Measurements from ENCODE around the gene NABP1. TPM values are rescaled to one million over a fixed set of nuclear protein-coding genes. Genes with fewer than 3 reads are reported as not detected.

Gene NABP1
- total RNA-seq, 4 donors from 2014 or later: 58.3 to 318 (median 104) TPM

DNA sequence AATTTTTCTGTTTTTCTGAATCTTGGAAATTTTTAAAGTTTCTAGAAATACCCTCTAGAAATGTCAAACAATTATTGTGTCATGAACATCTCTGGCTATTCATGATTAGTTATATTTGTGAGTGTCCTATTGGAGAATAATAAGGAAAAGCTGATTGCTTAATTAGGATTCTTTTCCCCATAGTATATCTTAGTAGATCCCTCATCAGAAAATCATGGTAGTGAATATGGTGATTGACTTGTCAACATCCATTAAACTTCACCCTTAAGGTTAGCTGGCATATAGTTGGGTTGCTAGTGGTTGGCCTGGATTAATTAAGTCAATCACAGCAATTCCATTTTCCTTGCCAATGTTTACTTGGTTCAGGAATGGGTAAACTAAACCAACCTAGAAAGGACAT is 18.7 kb upstream of the NABP1 start:
- ATAC-seq (ENCODE audit: low FRiP score): no peak
- DNase-seq (ENCODE audit: low spot score): no peak
- TF ChIP-seq, protein P1, sequence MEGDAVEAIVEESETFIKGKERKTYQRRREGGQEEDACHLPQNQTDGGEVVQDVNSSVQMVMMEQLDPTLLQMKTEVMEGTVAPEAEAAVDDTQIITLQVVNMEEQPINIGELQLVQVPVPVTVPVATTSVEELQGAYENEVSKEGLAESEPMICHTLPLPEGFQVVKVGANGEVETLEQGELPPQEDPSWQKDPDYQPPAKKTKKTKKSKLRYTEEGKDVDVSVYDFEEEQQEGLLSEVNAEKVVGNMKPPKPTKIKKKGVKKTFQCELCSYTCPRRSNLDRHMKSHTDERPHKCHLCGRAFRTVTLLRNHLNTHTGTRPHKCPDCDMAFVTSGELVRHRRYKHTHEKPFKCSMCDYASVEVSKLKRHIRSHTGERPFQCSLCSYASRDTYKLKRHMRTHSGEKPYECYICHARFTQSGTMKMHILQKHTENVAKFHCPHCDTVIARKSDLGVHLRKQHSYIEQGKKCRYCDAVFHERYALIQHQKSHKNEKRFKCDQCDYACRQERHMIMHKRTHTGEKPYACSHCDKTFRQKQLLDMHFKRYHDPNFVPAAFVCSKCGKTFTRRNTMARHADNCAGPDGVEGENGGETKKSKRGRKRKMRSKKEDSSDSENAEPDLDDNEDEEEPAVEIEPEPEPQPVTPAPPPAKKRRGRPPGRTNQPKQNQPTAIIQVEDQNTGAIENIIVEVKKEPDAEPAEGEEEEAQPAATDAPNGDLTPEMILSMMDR (IDR thresholded peaks at IDR 0.05): no peak

DNA sequence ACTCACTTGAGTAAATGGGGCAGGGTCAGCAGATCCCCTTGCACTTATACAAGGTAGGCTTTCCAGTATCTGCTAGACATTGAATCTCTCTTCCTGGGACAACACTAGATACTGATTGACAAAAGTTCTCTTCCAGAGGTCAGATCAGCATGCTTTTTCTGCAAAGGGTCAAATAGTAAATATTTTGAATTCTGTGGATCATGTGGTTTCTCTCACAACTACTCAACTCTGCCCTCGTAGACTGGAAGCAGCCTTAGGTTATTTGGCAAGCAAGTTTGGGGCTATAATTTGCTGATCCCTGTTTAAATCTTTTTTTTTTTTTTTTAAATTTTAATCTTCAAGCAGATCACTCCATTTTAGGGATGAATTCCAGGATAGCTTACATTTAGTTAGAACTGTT is 17.4 kb upstream of the NABP1 start:
- ATAC-seq (ENCODE audit: low FRiP score): no peak
- DNase-seq (ENCODE audit: low spot score): no peak

DNA sequence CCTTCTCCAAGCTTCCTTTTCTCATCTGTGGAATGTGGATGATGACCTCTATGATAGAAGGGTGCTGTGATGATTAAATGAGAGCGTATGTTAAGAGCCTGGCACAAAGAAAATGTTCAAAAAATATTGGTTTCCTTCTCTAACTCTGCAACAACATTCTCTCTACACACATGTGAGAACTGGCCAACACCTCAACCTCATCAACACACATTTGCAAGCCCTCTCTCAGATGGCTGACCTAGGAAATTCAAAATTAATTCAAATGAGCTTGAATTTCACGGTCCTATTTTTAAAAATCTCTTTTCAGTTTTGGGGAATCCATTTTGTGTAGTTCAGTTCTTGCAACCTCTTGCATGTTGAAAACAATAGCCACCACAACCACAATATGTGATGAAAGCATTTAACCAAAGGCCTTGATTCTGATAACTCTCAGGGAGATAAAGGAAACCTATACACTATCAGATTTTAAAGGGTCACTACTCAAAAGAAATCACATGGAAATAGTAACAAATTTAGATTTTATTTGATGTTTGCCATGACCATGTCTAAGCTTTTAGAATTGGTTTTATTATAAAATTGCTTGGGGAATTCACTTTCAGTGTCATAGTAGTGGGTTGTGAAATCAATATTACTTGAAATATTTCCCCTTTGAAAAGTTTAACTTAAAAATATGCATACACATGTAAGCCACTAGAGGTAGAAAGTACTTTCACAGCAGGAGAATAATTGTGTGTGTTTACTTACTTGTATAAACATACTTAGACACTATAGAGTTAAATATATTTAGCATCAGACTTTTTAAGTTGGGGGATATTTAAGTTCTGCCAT is 16.6 kb upstream of the NABP1 start:
- no peak for ATAC-seq (ENCODE audit: low FRiP score)
- TF ChIP-seq, protein P1 (IDR thresholded peaks at IDR 0.05): no peak

More for the DNA sequence above, 17.4 kb upstream of the NABP1 start:
- TF ChIP-seq, protein P1 (IDR thresholded peaks at IDR 0.05): no peak

DNA sequence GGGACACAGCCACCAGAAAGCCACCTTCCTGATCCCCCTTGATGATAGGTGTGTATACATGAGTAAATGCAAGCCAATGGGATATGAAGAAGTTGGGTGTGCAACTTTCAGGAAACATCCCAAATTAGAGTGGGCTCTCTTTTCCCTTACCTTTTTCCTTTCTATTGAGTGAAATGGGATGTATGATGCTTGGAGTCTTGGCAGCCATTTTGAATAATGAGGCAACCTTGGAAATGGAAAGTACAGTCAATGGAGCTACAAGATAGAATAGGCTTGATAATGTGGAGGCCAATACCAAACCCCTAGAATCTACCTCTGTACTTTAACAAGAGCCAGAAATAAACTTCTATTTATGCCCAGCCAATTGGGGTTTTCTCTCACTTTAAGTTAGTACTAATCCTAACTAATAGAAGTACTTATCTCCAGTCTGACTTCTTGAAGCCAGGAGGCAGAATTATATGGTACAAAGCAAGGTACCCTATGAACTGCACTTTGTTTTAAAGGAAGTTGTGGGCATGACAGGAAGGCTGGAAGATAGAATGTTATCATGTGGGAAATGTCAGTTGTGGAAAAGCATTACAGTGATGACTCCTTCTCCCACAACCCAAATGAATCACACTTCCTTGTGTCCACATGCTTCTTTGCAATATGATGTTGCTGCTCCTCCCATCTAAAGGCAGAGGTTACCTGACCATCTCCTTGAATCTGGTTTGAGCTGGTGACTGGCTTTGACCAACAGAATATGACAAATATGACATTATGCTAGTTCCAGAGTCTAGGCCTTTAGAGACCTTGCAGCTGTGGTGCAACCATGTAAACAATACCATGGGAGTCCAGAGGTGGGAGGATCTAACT is 12.9 kb upstream of the NABP1 start:
- ATAC-seq (ENCODE audit: low FRiP score): no peak
- TF ChIP-seq, protein P1 (IDR thresholded peaks at IDR 0.05): no peak
- no peak for DNase-seq (ENCODE audit: low spot score)

More for the DNA sequence above, 16.6 kb upstream of the NABP1 start:
- DNase-seq (ENCODE audit: low spot score): no peak

DNA sequence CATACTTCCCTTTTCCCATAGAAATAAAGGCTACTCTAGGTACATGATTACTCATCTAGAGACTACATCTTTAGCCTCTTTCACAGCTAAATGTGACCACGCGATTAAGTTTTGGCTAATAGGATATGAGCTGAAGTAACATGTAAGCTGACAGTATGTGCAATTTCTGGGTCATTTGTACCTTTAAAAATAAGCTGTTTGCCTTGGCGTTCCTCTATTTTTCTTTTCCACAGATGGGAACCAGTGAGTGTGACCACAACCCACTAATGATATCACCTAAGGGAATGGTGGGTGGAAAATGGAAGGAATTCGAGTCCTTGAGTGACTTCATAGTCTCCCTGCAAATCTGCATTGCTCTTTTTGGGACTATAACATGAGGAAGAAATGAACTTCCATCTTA is 11.7 kb upstream of the NABP1 start:
- ATAC-seq (ENCODE audit: low FRiP score): no peak
- TF ChIP-seq, protein P1 (IDR thresholded peaks at IDR 0.05): no peak

DNA sequence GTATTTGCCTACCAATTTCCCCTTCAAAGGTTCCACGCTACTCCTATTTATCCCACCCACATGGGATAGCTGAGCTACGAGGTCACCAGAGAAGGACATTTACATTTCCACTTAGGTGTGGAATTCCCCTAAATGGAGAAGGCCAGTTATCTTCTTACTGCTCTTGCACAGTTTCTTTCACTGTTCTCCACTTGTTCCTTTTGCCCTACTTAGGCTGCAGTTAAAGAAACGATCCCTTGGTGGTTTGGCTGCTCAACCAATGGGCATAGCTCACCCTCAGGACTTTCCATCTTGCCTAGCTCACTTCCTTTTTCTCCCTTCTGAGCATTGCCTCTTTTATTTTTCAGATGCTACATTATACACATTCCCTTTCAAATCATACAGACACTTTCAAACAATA is 11.2 kb upstream of the NABP1 start:
- DNase-seq (ENCODE audit: low spot score) (no peak), ATAC-seq (ENCODE audit: low FRiP score) (no peak)
- TF ChIP-seq, protein P1 (IDR thresholded peaks at IDR 0.05): no peak

More for the DNA sequence above, 11.7 kb upstream of the NABP1 start:
- DNase-seq (ENCODE audit: low spot score): no peak

Measured in omental fat pad (tissue), 4 donors.